LoVo (cell line): ENCODE results near the gene CTNNA3.
"Not testable (repeated sequence)": the region's sequence is repeated elsewhere in the genome, so short reads cannot be mapped to it uniquely, and the experiment has no call there.

Source experiments
- DNase-seq: peaks from one replicate; pipeline ENCODE4 v3.0.0-alpha.2; 2016; ENCODE audit warnings: low spot score

Gene CTNNA3

DNA sequence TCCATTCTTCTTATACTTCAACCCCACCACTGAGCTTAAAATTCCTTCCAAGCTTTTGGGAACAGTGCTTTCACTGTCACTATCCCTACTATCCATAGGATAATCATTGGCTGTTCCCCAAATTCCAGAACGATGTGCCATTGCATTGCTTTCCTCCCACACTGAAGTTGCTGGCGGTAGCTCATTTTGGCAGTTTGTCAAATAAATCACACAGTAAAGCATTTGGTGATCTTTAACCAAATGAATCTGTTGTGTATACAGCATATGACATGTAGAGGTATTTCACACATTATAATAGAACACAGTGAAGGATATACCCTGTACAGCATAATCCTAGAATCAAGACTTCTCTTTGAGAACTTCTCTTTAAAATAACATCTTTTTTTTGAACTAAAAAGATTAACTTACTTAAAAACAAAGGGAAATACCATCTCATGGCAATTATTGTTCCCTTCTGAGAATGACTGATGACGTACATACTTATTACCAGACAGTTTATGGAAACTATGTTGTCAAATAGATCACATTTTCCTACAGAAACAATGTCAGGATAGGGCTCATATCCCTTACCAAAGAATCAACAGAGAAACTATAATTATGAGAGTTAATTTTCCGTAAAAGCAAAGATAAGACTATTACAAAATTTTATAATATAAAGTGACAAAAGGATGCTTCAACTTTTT, 93.6 kb downstream of the CTNNA3 start:
- no peak for DNase-seq

DNA sequence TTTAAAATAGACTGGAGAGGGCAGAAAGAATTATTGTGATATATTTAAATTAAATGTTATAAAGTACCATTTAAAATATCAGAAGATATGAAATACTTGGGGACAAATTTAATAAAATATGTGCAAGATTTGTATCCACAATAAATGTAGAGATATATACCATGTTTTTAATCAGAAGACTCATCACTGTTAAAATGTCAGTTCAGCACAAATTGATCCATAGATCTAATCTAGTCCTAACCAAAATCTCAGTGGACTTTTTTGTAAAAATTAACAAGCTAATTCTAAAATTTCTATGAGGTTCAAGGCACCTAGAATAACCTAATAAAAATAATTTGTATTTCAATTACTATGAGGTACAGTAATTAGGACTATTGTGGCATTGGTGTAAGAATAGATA, 96.4 kb downstream of the CTNNA3 start:
- no peak for DNase-seq

DNA sequence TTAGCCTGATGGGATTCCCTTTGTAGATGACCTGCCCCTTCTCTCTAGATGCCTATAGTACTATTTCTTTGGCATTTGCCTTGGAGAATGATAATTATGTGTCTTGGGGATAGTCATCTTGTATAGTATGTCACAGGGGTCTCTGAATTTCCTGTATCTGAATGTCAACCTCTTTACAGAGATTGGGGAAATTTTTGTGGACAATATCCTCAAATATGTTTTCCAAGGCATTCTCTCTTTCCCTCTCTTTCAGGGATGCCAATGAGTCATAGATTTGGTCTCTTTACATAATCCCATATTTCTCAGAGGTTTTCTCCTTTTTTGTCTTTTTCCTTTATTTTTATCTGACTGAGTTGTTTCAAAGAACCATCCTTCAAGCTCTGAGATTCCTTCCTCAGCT, 99.4 kb downstream of the CTNNA3 start:
- DNase-seq: no peak

DNA sequence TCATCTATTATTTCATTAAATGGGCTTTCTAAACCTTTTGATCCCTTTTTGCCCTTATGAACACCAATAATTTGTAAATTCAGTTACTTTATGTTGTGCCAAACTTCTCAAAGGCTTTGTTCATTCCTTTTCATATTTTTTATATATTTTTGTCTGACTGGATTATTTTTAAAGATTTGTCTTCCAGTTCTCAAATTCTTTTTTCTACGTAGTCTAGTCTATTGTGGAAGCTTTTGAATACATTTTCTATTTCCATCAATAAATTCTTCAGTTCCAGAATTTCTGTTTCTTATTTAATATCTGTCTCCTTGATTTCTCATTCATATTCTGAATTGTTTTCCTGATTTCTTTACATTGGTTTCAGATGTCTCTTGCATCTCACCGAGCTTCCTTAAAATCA, 108.2 kb downstream of the CTNNA3 start:
- DNase-seq: no peak

DNA sequence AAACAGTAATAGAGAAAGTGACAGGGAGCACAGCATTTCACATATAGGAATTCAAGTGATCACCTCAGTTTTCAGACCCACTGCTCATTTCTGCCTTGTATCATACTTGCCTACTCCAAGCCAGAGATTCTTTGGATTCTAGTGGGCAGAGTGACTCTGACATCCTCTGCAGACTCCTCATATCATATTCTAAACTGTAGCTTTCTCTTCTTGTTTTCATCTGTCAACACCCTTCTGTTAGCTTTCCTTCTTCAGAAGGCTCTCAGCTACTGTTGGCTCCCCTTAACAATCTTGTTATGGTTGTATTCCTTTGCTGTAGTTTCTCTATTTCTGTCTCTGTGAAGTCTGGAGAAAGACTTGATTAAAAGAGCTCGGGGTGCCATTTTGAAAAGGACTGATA, 120.5 kb downstream of the CTNNA3 start:
- no peak for DNase-seq

DNA sequence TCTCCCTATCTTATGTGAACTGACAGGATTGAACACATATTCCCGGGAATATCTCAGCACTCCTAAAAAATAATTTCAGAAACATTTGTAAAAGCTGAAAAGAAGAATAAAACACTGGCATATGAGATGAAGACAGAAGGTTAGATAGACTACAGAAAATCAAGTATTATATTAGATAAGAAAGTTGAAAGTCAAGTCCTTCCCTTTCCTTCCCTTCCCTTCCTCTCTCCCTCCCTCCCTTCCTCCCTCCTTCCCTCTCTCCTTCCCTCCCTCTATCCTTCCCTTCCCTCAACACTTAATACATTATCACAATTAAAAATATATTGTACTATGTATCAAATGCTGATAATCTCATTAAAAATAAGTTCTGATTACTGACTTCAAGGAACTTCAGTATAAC, 122.5 kb downstream of the CTNNA3 start:
- no peak for DNase-seq

DNA sequence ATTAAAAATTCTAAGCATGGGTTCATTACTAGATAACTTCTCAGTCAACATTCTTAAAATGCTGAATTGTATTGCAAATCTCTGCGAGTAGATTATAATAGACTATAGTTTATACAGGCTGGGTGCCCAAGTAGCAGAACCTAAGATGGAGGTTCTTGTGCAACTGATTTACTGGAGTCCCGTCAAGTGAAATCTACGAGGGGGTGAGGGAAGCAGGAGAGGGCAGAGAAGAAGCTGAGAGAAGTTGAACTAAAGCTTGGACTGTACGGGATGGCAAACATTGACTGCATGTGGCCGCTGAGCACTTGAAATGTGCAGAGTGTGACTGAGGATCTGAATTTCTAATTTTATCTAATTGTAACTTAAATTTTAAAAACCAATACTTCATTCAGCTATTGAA, 124.5 kb downstream of the CTNNA3 start:
- DNase-seq: no peak

DNA sequence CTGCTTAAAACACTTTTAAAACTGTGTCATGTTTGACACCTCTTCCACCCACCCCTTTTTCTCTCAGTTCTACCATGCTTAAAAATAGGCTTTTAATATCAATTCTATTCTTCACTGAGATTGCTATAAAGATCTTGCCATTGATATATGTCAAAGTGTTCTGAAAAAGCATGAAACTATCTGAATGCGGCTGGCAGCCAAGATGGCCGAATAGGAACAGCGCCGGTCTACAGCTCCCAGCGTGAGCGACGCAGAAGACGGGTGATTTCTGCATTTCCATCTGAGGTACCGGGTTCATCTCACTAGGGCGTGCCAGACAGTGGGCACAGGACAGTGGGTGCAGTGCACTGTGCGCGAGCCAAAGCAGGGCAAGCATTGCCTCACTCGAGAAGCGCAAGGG, 137.7 kb downstream of the CTNNA3 start:
- DNase-seq: not testable (repeated sequence)

DNA sequence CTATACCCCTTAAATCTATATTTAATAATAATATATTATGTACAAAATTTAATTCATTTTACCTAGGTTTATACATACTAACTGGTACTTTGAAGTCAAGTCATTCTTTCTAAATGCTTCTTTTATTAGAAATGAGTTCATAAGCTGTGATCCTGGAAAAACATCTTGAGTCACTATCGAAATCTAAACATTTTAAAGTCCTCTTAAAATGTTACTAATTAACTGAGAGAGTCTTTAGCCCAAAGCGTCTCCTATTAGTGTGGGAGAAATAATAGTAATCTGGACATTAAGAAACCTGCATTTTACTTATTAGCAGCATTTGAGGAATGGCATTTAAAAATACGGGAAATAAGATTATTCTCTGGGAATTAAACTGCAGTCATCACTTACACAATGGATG, 142.7 kb downstream of the CTNNA3 start:
- DNase-seq: no peak

DNA sequence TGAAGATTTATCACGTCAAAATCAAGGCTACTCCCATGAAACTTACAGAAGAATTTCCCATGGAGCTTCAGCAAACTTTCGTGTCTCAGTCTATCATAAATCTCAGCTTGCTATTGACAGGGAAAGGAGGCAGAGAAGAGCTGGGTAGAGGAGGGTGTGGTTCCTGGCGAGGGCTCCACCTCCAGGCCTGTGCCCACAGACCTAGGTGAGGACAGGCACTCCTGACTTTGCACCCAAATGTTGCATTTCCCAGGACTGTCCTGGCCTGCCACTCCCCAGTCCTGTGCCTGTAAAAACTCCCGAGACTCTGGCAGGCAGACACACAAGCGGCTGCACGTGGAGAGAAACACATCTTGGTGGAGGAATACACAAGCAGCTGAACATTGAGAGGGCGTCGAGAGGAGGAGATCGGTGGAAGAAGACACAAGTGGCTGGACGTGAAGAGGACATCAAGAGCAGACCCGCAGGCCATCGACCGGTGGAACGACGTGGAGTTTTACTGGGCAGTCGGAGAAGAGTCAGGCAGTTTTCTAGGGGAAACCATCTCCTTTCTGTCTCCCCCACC, 145.1 kb downstream of the CTNNA3 start:
- DNase-seq: no peak

DNA sequence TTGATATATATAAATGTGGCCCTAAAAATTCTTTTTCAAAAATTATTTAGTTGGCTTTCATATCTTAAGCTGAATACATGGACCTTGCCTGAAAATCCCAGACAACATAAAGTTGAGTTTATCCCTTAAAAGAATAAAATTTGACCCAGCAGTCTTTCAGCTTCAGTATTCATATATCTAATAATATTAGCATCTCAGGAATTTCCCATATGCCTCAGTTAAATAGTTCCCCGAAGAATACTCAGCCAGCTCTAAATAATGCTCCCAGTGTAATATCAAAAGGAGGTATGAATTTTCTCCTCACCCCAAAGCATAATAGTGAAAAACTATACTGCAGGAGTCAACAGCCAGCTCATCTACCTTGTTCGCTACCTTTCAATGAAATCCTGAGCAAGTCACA, 145.9 kb downstream of the CTNNA3 start:
- DNase-seq: no peak

DNA sequence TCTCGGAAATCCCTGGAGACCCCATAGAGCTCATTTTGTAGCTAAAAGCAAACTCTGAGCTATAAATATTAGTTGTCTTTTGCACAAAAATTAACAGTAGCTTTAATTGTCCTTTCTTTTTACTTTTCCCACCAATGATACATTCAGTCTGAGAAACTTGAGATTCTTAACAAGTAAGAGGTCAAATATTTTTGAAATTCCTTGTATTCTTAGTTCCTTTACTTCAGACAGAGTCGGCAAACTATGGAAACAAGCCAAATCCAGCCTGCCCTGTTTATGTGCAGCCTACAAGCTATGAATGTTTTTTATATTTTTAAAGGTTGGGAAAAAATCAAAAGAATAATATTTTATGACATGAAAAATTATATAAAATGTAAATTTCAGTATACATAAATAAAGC, 146.6 kb downstream of the CTNNA3 start:
- no peak for DNase-seq

DNA sequence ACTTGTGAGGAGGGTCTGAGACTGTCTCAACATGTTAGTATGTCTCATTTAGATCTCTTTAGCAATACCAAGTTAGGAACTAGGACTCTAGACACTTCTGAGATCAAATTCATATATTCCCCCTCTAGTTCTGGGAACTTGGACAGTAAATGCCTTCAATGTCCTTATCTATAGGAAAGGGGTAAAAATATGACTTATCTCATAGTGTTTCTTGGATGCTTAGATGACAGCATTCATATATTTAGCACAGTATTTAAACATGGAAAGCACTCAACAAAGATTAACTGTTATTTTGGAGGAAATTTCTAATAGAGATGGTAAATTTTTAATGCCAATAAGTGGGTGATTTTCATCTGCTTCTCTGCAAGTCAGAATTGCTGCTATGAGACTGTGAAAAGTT, 154.6 kb downstream of the CTNNA3 start:
- no peak for DNase-seq

DNA sequence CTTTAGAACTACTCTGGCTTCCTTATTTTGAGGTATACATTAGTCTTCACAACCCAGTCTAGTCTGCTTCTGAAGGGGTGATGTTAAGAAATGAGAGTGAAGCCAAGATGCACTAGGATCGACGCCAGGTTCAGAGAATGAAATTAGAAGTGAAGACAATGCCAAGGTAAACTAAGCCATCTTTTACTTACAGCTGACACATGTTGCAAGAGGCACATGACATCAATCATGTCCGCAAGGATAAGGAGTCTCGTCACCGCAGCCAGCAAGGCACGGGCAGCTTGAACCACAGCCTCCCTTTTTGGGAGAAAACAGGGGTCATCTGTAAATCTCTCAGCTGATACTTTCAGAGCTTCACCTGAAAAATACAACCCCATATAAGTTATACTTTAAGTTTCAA, 156.7 kb downstream of the CTNNA3 start:
- no peak for DNase-seq

DNA sequence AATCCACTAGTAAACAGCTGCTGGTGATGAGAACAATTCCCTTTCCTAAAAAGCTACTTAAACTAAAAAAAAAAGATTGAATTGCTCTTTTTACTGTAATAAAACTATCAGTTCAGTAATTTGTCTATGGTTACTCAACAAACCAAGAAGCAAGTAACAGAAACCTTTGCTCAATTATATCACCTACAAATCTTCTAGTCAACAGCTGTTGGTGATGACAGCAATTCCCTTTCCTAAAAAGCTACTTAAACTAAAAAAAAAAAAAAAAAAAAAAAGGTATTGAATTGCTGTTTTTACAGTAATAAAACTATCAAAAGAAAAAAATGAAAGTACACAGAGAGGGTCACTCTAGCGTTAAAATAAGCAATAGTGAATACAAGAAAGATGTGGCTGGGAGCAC, 158.1 kb downstream of the CTNNA3 start:
- DNase-seq: no peak

DNA sequence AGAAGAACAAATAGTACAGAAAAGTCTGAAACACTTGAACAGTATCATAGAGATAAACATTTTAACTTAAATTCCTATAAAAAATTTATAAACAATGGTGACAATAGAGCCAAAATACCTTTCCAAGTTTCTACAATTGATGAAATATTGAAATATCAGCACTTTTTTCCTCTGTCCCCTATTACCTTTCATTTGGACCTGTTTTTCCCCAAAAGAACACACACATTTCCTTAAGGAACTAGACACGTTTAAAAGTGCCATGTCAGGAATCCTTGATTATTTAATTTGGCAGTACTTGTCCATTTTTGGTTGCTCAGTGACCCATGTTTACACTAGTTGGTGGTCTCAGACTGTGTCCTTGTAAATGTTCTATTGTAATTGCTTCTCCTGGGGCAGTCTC, 162.6 kb downstream of the CTNNA3 start:
- DNase-seq: no peak

DNA sequence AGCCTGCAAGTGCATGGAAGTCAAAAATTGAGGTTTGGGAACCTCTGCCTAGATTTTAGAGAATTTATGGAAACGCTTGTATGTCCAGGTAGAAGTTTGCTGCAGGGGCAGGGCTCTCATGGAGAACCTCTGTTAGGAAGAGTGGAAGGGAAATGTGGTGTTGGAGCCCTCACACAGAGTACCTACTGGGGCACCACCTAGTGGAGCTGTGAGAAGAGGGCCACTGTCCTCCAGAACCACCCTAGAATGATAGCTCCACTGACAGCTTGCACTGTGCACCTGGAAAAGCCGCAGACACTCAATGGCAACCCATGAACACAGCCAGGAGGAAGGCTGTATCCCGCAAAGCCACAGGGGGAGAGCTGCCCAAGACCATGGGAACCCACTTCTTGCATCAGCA, 165.0 kb downstream of the CTNNA3 start:
- not testable (repeated sequence) for DNase-seq

DNA sequence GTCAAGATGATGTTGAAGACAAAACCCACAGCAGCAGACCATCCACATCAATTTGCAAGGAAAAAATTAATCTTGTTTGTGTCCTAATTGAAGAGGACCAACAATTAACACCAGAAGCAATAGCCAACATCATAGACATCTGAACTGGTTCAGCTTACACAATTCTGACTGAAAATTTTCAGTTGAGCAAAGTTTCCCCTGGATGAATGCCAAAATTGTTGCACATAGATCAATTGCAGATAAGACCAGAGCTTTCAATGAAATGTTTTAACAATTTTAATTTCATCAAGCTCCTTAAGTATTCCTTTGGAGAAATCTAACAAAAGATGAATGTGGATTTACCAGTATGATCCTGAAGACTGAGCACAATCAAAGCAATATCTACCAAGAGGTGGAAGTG, 168.6 kb downstream of the CTNNA3 start:
- no peak for DNase-seq

DNA sequence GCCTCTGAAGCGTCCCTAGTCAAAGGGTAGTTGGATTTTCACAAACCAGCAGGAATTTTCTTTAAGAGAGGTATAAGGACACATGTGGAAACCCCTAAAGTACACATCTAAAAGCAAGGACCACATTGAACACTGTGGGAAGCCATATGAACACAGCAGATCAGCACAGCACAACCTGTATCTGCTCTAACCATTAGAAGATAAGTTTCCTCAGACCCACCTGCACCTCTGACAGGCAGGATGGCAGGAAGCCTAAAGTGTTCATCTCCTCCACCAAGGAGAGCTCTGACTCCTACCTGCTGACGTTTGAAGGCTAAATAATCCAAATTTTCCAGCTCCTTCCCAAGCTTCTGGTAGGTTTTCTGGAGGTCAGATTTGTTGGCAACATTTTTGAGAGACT, 174.4 kb downstream of the CTNNA3 start:
- DNase-seq: no peak

DNA sequence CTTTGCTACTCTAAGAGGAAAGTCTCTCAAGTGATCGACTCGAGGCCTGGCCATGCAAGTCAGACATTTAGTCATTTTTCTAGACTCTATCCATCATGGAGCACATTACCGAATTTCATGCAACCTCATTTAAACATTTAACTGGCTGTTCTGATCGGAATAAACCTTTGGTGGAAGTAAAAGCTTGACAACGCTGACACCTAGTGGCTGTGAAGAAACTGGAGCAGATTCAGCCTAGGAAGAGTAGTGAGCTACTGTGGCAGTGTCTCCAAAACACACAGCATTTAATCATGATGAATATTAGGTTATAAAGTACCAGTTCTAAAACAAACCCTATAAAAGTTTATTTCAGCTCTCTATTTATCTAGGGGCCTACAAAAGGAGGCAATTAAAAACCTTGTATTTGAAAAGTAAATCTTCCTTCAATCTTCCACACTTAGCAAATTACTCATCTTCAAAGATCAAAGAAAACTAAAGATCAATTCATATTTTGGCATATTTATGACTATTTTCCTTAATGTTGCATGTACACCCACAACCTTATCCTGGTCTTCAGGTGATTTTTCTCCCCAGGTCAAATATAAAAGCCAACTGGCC, 175.0 kb downstream of the CTNNA3 start:
- peak; percentile 61 for DNase-seq

DNA sequence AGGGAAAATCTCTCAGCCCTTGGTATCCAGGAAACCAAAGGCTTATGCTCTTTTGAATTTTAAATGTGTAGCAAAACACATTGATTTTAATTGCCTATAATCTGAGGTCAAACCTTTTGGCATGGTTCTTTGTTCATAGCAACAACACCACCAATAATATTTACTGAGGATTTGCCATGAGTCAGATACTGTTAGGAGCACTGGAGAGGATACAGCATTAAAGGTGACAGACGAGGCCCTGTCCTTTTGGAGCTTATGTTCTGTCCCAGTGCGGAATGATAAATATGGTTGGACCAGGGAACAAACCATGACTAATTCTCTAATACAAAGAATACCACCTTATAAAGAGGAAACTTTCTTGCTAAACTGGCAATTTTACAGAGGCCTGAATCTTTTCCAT, 176.6 kb downstream of the CTNNA3 start:
- no peak for DNase-seq

DNA sequence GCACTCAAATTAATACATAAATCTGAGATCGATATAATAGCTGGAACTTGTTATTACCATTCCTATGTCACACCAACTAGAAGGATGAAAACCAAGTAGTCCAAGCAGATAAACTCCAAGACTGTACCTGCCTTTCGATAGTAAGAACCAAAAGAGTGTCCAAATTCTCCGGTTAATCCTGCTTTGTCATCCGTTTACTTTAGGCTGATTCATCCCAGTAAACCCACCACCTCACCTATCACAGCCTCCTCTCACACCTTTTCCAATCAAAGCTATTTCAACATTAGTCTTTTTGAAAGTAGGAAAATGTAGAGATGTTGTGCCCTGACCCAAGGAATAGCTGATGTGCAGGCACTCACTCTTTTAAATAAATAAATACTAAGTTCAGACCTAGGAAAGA, 177.2 kb downstream of the CTNNA3 start:
- DNase-seq: no peak

DNA sequence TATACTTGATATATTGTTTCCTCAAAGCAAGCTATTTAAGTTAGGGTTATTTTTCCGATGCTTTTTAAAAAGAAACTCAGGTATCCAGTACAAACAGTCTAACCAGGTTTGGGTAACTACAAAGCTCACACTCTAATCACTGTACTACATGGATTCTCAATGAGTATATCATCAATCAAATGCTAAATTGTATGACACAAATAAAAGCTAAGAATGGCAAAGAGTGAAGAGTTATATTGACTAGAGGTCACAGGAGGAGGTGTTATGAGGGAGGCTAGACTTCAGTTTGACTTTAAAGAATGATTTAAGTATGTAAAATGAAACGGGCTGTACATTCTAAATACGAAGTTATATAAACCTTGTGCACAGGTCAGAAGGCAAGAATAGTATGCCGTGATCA, 178.0 kb downstream of the CTNNA3 start:
- no peak for DNase-seq

DNA sequence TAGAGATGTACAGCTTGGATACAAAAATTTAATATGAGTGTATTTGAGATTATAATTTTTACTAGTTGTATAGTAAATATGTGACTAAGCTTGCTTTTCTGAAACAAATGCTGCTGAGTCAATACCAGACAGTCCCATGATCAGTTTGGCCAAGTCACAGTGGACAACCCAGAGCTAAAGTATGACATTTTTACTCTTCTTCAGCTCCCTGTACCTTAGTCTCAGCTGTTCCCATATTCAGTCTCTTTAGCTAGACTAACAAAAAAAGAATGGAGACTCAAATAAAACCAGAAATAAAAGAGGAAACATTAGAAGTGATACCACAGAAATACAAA, 189.3 kb downstream of the CTNNA3 start:
- no peak for DNase-seq
